ENCODE data around the gene PAWR.
"Not testable (repeated sequence)": the region's sequence is repeated elsewhere in the genome, so short reads cannot be mapped to it uniquely, and the experiment has no call there.

PAWR gene

DNA sequence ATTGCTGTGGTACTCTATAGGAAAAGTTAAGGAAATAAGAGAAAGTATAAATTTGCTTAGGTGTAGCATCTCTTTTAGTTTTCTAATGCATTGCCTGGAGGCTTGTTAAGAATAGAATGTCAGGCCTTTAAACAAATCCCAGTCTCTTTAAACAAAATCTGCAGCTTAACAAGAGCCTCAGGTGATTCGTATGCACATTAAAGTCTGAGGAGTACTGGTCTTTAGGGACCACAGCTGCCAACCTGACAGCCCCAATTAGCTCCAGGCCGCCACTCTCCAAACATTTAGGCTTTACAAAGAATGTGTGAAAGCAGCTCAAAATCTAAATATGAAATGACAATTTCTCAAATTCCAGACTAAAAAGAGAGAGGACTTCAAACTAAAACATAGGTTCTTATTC, 35.7 kb downstream of the PAWR start:
- Histone ChIP-seq H3K36me3 (peaks cover 33% of the 10 kb centered on the region), H4K20me1 (peaks cover 51% of the 10 kb centered on the region), H3K27ac (no peak overlapping the region), H3K27me3 (no peaks in the 10 kb centered on the region), H3K4me3 (no peak overlapping the region), H3K4me2 (no peak overlapping the region), H3K9ac (no peak overlapping the region), H3K9me3 (peaks cover 18% of the 10 kb centered on the region), H3K4me1 (no peaks in the 10 kb centered on the region)
- no peak for TF ChIP-seq Cebpa-rat (IDR thresholded peaks at IDR 0.05)

- no peak for TF ChIP-seq Cebpa-rat (IDR thresholded peaks at IDR 0.05)
- H3K27ac ChIP-seq: no peak overlapping the region
- H3K9ac ChIP-seq: no peak overlapping the region
- H4K20me1 ChIP-seq: peaks cover 58% of the 10 kb centered on the region
- H3K36me3 ChIP-seq: peaks cover 36% of the 10 kb centered on the region
- no peaks in the 10 kb centered on the region for H3K4me1 ChIP-seq
- H3K4me2 ChIP-seq: no peak overlapping the region
- H3K4me3 ChIP-seq: no peak overlapping the region
- no peaks in the 10 kb centered on the region for H3K27me3 ChIP-seq
- peaks cover 8% of the 10 kb centered on the region; the same call in 1 of the 2 replicates for H3K9me3 ChIP-seq
These were observed 38.2 kb downstream of the PAWR start for GRCh38 chr12:79652521-79652920.

GRCh38 chr12:79650440-79650839, 40.3 kb downstream of the PAWR start:
- no peak overlapping the region for H3K4me3 ChIP-seq
- no peaks in the 10 kb centered on the region for H3K27me3 ChIP-seq
- H3K4me1 ChIP-seq: no peaks in the 10 kb centered on the region
- TF ChIP-seq Cebpa-rat (IDR thresholded peaks at IDR 0.05): no peak
- no peak overlapping the region for H3K27ac ChIP-seq
- H3K9me3 ChIP-seq: no peaks in the 10 kb centered on the region
- peaks cover 57% of the 10 kb centered on the region for H4K20me1 ChIP-seq
- peaks cover 18% of the 10 kb centered on the region for H3K36me3 ChIP-seq
- no peak overlapping the region for H3K4me2 ChIP-seq
- H3K9ac ChIP-seq: no peak overlapping the region

DNA sequence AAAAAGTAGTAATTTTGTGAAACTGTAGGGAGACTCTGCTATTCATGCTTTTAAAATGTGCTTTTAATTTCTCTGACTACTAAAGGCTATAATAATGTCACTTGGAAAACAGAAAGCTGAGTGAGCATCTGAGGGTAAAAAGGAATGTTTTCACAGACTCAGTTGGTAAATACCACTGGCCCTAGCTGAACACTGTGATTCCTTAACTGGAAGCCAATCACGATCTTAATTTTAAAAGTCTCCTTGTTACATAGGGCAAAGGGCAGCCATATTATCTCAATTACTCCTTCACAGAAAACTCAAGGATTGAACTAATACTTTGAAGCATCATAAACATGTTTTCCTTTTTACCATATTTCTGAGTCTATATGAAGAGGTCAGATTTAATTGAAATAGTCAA, 41.9 kb downstream of the PAWR start:
- Histone ChIP-seq H4K20me1 (peaks cover 58% of the 10 kb centered on the region), H3K4me3 (no peak overlapping the region), H3K4me1 (no peaks in the 10 kb centered on the region), H3K36me3 (peaks cover 11% of the 10 kb centered on the region), H3K27me3 (no peaks in the 10 kb centered on the region), H3K9me3 (no peaks in the 10 kb centered on the region), H3K4me2 (no peak overlapping the region), H3K9ac (no peak overlapping the region), H3K27ac (no peak overlapping the region)
- TF ChIP-seq Cebpa-rat (IDR thresholded peaks at IDR 0.05): no peak

DNA sequence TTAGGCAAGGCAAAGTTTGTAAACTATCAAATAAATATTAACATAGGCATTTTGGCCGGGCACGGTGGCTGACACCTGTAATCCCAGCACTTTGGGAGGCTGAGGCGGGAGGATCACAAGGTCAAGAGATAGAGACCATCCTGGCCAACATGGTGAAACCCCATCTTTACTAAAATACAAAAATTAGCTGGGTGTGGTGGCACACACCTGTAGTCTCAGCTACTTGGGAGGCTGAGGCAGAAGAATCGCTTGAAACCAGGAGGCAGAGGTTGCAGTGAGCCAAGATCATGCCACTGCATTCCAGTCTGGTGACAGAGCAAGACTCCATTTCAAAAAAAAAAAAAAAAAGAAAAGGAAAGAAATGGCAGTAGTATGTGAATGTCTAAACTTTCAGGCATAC, 43.9 kb downstream of the PAWR start:
- H3K4me3 ChIP-seq, H3K9me3 ChIP-seq, H3K4me1 ChIP-seq, H3K9ac ChIP-seq, H3K4me2 ChIP-seq, H3K27me3 ChIP-seq, H3K27ac ChIP-seq: not testable (repeated sequence)
- peaks cover 57% of the 10 kb centered on the region for H4K20me1 ChIP-seq
- peaks cover 11% of the 10 kb centered on the region for H3K36me3 ChIP-seq

GRCh38 chr12:79645235-79645630, 45.5 kb downstream of the PAWR start:
- Histone ChIP-seq H3K4me1 (no peaks in the 10 kb centered on the region), H3K9me3 (no peaks in the 10 kb centered on the region), H3K36me3 (peaks cover 13% of the 10 kb centered on the region), H3K4me3 (no peak overlapping the region), H3K27me3 (no peaks in the 10 kb centered on the region), H3K27ac (no peak overlapping the region), H3K4me2 (no peak overlapping the region), H3K9ac (no peak overlapping the region), H4K20me1 (peaks cover 54% of the 10 kb centered on the region)
- no peak for TF ChIP-seq Cebpa-rat (IDR thresholded peaks at IDR 0.05)

- Histone ChIP-seq H3K27me3 (no peaks in the 10 kb centered on the region), H3K36me3 (peaks cover 8% of the 10 kb centered on the region), H3K4me3 (no peak overlapping the region), H3K4me1 (no peaks in the 10 kb centered on the region), H3K9ac (no peak overlapping the region), H3K9me3 (no peaks in the 10 kb centered on the region), H4K20me1 (peaks cover 48% of the 10 kb centered on the region), H3K27ac (no peak overlapping the region), H3K4me2 (no peak overlapping the region)
- TF ChIP-seq Cebpa-rat (IDR thresholded peaks at IDR 0.05): no peak
These were observed 46.2 kb downstream of the PAWR start for GRCh38 chr12:79644274-79645234.

DNA sequence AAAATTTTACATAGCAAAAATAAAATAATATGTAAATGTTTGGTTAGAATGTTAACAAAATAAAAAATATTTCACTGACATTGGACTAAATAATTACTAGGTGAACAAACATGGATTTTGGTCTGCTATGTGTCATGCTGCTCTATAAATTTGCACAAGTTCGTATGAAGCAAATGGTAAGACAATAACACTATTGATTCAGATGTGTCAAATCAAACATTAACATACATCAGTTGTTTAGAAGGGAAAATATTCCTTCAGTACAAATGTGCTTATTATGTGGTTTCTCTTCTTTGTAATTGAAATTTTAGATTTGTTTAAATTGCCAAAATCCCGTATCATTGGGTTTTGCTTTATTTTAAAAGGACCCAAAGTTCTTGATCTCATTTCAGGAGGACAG, 46.9 kb downstream of the PAWR start:
- Histone ChIP-seq H3K9ac (no peak overlapping the region), H3K27me3 (no peaks in the 10 kb centered on the region), H3K27ac (no peak overlapping the region), H3K9me3 (no peaks in the 10 kb centered on the region), H3K4me3 (no peak overlapping the region), H3K36me3 (0 out of 2 replicates have a peak, but pooled peaks cover 5% of the 10 kb centered on the region), H4K20me1 (peaks cover 46% of the 10 kb centered on the region), H3K4me1 (no peaks in the 10 kb centered on the region), H3K4me2 (no peak overlapping the region)
- TF ChIP-seq Cebpa-rat (IDR thresholded peaks at IDR 0.05): no peak

DNA sequence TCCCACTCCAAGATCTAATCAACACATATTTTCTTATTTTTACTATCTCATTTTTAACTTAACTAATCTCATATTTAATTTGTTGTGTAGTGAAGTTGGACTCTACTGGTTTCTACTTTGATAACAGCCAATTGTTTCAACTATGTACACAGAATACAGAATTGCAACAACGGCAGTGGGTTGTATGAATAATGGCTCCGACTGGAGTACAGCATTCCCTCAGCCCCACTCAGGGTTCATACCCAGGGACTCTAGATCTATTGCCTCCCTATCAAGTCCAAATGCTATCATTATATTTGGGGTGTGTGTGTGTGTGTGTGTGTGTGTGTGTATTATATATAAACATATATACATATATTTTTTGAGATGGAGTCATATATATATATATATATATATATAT, 52.3 kb downstream of the PAWR start:
- Histone ChIP-seq H3K4me3 (no peak overlapping the region), H3K27me3 (no peaks in the 10 kb centered on the region), H3K9ac (no peak overlapping the region), H3K36me3 (0 out of 2 replicates have a peak, but pooled peaks cover 5% of the 10 kb centered on the region), H3K4me2 (no peak overlapping the region), H3K27ac (no peak overlapping the region), H3K4me1 (no peaks in the 10 kb centered on the region), H4K20me1 (peaks cover 46% of the 10 kb centered on the region), H3K9me3 (no peaks in the 10 kb centered on the region)
- no peak for TF ChIP-seq Cebpa-rat (IDR thresholded peaks at IDR 0.05)

DNA sequence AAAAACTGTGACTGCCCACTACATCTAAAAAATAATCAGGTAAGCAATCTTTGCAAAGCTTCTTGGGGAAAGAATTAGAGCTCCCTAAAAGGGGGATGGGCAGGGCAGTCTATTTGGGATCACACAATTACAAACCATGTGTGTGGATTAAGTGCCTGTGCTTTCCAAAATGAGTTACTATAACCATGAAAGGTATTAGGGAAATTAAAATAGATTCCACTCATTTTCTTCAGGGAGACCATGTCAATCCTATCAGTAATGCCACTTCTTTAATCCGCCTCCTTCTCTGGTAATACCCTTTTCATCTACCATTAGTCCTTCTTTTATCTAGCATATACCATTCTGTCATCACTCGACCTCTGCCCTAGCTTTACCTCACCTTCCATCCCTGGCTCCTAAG, 53.7 kb downstream of the PAWR start:
- no peaks in the 10 kb centered on the region for H3K9me3 ChIP-seq
- no peak overlapping the region for H3K4me2 ChIP-seq
- H3K9ac ChIP-seq: no peak overlapping the region
- TF ChIP-seq Cebpa-rat (IDR thresholded peaks at IDR 0.05): no peak
- no peak overlapping the region for H3K4me3 ChIP-seq
- no peak overlapping the region for H3K27ac ChIP-seq
- peaks cover 39% of the 10 kb centered on the region for H4K20me1 ChIP-seq
- no peaks in the 10 kb centered on the region for H3K4me1 ChIP-seq
- H3K27me3 ChIP-seq: no peaks in the 10 kb centered on the region
- 0 out of 2 replicates have a peak, but pooled peaks cover 5% of the 10 kb centered on the region for H3K36me3 ChIP-seq

Measured in BLaER1 (cell line).